Esophagus mucosa (tissue), 1 donor: Measurements from ENCODE around the gene HBG2. TPM values are rescaled to one million over a fixed set of nuclear protein-coding genes. Genes with fewer than 3 reads are reported as not detected.
"Not testable (repeated sequence)": the region's sequence is repeated elsewhere in the genome, so short reads cannot be mapped to it uniquely, and the experiment has no call there.

Source experiments
- ATAC-seq: fragments of 200-7000 bp; cut with Tn5 transposase; one replicate; pipeline ENCODE4 v1.9.1; 2020
- total RNA-seq: library from RNA; stranded (reverse); gene quantifications from one replicate; pipeline ENCODE4 v1.2.4, GENCODE V29; 2023
- donor health status: DM: yes; HTN: yes; CAD: no.

HBG2 gene
- total RNA-seq, 1 donor from 2014 or later, result not detected

- no peak for ATAC-seq
Measured at GRCh38 chr11:5281596-5281995, 27.0 kb upstream of the HBG2 start.

DNA sequence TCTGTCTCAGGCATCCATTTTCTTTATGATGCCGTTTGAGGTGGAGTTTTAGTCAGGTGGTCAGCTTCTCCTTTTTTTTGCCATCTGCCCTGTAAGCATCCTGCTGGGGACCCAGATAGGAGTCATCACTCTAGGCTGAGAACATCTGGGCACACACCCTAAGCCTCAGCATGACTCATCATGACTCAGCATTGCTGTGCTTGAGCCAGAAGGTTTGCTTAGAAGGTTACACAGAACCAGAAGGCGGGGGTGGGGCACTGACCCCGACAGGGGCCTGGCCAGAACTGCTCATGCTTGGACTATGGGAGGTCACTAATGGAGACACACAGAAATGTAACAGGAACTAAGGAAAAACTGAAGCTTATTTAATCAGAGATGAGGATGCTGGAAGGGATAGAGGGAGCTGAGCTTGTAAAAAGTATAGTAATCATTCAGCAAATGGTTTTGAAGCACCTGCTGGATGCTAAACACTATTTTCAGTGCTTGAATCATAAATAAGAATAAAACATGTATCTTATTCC is 26.1 kb upstream of the HBG2 start:
- peak; percentile 93 for ATAC-seq

GRCh38 chr11:5279471-5280090 is 25.0 kb upstream of the HBG2 start:
- ATAC-seq, result no peak

GRCh38 chr11:5277807-5278382 is 23.3 kb upstream of the HBG2 start:
- ATAC-seq, result no peak

- ATAC-seq, result no peak
Measured at GRCh38 chr11:5276697-5277096, 22.1 kb upstream of the HBG2 start.

DNA sequence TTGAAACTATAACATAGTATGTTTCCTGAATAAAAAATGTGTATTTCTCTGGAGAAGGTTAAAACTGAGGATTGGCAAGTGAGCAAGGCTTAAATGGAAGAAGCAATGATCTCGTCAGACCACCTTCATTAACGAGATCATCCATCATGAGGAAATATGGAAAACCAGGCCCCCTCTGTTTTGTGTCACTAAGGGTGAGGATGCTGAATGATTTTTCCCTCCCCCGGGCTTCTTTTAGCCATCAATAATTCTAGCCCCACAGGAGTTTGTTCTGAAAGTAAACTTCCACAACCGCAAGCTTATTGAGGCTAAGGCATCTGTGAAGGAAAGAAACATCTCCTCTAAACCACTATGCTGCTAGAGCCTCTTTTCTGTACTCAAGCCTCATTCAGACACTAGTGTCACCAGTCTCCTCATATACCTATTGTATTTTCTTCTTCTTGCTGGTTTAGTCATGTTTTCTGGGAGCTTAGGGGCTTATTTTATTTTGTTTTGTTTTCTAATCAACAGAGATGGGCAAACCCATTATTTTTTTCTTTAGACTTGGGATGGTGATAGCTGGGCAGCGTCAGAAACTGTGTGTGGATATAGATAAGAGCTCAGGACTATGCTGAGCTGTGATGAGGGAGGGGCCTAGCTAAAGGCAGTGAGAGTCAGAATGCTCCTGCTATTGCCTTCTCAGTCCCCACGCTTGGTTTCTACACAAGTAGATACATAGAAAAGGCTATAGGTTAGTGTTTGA is 21.0 kb upstream of the HBG2 start:
- no peak for ATAC-seq

DNA sequence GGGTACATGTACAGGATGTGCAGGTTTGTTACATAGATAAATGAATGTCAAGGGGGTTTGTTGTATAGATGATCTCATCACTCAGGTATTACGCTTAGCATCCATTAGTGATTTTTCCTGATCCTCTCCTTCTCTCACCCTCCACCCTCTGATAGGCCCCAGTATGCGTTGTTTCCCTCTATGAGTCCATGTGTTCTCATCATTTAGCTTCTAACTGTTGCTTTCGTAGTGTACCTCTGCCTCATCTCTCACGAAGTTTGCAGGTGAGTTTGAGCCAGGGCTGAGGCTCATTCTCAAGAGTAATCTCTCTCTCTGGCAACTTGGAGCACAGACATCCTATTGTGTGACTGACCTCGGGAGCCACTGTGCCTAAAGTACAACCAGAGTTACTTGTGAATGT is 19.8 kb upstream of the HBG2 start:
- ATAC-seq, result no peak

GRCh38 chr11:5272395-5273017 is 17.9 kb upstream of the HBG2 start:
- no peak for ATAC-seq

- no peak for ATAC-seq
Measured at GRCh38 chr11:5269715-5270147, 15.2 kb upstream of the HBG2 start, which contains the start of gene HBE1. Gene HBE1, minus strand, starts transcription at chr11:5269945. Its CDS starts 55 bp downstream, at chr11:5269890.

- no peak for ATAC-seq
Measured at GRCh38 chr11:5267033-5267563, 12.5 kb upstream of the HBG2 start.

- ATAC-seq, result no peak
Measured at GRCh38 chr11:5266609-5267008, 12.0 kb upstream of the HBG2 start.

GRCh38 chr11:5265832-5266231 is 11.3 kb upstream of the HBG2 start:
- no peak for ATAC-seq

DNA sequence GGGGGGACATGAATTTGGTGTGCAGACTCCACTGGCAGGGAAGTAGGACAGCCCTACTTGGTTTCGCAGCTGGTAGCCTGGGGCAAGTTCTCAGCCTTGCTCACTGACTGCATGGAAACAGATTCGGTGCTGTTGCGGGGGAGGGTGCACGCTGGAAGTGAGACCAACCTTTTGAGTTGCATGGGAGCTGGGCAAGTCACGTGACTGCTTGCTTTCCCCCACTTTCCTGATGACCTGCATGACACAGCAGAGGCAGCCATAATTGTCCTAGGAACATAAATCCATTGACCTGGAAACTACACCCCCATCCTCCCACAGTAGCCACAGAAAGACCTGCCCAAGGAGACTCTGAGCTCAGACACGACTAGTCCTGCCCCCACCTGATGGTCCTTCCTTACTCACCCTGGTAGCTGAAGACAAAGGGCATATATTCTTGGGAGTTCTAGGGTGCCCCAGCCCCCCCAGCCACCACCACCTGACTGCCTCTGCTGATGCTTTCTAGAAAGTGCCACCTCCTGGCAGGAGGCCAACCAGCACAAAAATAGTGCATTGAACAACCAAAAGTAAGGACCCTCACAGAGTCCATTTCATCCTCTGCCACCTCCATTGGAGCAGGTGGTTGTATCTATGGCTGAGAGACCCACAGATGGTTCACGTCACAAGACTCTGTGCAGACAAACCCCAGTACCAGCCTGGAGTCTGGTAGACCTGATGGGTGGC is 4.1 kb upstream of the HBG2 start:
- no peak for ATAC-seq

DNA sequence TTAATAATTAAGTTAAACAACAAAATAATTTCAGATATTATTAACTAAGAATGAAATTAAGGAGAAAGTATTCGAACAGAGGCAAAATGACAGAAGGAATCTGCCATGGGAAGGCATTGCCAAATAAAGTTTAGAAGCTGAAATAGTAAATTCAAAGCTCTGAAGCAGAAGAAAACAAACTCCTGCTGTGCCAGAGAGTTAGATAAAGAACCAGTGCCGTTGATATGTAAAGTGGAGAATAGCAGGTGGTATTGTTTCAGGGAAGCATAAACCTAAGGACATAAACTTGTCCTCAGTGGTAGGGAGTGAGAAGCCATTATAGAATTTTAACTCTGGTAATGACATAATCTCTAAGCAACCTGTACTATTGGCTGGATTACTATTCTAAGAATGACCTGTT is 2.7 kb upstream of the HBG2 start:
- no peak for ATAC-seq

- not testable (repeated sequence) for ATAC-seq
Measured at GRCh38 chr11:5254023-5254422, 558 bp downstream of the HBG2 start.

DNA sequence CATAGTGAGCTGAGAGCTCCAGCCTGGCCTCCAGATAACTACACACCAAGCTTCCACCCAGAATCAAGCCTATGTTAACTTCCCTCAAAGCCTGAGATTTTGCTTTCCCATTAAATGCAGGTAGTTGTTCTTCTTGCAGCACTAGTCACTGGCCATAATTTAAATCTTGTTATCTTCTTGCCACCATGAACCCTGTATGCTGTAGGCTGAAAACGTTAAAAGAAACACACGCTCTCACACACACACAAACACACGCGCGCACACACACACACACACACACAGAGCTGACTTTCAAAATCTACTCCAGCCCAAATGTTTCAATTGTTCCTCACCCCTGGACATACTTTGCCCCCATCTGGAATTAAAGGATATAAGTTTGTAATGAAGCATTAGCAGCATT is 1.1 kb downstream of the HBG2 start:
- not testable (repeated sequence) for ATAC-seq

GRCh38 chr11:5252919-5253265 is 1.7 kb downstream of the HBG2 start:
- no peak for ATAC-seq

DNA sequence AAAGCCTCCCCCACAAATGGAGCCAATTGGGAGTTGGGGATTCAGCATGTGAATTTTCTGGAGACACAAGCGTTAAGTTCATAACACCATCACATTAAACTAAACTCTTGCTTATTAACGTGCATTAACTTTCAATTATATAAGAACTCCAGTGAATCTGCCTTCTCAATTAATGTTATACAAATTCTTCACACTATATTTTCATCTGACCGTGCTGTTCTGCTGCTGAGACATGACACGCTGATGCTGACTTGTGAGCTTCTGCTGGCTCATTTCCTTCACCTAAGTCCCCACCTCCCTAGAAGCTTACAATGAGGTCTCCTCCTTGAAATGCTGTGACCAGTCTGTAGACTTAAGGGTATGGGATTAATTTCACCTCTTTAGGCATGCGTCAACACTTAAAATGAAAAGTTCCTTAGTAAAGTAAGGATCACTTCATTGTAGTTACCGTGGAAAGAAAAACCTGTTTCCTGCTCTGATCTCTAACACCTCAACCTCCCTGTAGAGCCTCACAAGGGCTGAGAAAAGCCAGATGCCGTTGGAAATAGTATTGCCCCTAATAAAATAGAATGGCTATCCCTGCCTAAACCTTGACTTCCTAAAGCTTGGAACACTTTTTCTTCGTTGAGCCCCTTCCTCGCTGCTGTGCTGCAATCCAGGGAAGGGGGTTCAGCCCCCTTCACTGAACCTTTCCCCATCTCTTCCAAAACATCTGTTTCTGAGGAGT is 2.2 kb downstream of the HBG2 start:
- ATAC-seq, result no peak

DNA sequence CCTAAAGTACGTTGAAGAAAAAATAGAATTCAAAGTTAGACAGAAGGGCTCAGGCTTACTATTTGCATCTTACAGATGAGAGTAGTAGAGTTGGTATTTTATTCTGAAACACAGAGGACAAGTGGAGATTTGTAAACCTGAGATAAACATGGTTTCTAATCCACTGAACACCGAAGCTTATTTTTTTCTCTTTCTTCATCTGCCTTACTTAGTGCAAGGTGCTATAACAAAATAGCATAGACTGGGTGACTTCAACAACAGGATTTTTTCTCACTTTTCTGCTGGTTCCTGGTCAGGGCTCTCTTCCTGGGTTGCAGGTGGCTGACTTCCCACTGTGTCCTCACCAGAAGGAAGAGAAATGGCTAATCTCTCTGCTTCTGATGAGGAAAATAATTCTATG is 2.8 kb downstream of the HBG2 start:
- no peak for ATAC-seq

DNA sequence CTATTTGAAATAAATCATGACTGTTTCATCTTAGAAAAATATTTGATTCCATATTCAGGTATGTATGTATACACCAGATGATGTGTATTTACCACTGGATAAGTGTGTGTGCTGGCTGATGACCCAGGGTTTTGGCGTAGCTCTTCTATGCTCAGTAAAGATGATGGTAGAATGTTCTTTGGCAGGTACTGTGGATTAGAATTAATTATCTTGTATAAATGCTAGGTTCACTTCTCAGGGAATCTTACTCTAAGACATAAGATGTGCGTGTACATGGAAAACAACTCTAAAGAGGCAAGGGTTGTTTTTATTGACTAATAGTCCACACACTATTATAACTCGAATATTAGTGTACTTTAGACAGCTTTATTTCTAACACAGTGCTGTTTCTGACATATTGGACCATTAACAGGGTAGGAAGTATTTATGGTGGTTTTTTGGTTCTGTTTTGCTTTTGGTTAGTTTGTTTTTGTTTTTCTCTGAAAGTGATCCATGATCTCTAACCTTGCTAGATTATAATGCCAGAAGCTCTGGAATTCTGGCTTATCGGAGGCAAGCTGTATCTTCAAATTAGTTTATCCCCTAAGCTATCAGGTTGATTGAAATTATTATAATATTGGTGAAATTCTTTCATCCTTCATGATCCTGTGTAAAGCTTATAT is 3.9 kb downstream of the HBG2 start:
- ATAC-seq, result no peak

DNA sequence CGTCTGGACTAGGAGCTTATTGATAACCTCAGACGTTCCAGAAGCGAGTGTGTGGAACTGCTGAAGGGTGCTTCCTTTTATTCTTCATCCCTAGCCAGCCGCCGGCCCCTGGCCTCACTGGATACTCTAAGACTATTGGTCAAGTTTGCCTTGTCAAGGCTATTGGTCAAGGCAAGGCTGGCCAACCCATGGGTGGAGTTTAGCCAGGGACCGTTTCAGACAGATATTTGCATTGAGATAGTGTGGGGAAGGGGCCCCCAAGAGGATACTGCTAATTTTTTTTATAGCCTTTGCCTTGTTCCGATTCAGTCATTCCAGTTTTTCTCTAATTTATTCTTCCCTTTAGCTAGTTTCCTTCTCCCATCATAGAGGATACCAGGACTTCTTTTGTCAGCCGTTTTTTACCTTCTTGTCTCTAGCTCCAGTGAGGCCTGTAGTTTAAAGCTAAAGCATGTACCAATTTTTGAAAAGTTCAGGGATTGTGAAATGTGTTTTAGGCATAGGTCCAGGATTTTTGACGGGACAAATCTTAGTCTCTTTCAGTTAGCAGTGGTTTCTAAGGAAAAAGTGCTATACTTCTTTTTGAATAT is 4.7 kb downstream of the HBG2 start, which contains the start of gene HBG1:
Gene HBG1, minus strand, starts transcription at position 51 of the 590 bp plus-strand sequence. CDS start 53 bp downstream, outside the sequence.
- not testable (repeated sequence) for ATAC-seq
